Activated naive CD8-positive, alpha-beta T cell treated with anti-CD3 and anti-CD28 coated beads, Interleukin-2, amount 10 ng/mL, durations not matched to agents 7 days and 5 days (primary cell): Measurements from ENCODE around the gene ORC5. TPM values are rescaled to one million over a fixed set of nuclear protein-coding genes. Genes with fewer than 3 reads are reported as not detected.

Experiments
- ATAC-seq: fragments of 150-1000 bp; cut with Tn5 transposase; one replicate; pipeline ENCODE4 v1.10.0; 2021; ENCODE audit warnings: low read depth, moderate library complexity
- POLR2A ChIA-PET: fragments of 350-600 bp; sonication (Branson Sonifier 250); formaldehyde crosslinking; loops from one replicate; lab custom pipeline; 2021; ENCODE audit warnings: antibody characterized with exemption; lab: Charles Lee
- DNase-seq: peaks from one replicate; pipeline ENCODE4 v3.0.0; 2021
- H3K27ac Mint-ChIP-seq: one replicate; pipeline ENCODE4 v1.8.0; 2022; ENCODE audit warnings: mild to moderate bottlenecking, mixed read lengths
- H3K27me3 Mint-ChIP-seq: one replicate; pipeline ENCODE4 v1.8.0; 2022; ENCODE audit warnings: mild to moderate bottlenecking, moderate library complexity, mixed read lengths
- H3K36me3 Mint-ChIP-seq: one replicate; pipeline ENCODE4 v1.8.0; 2021; ENCODE audit warnings: mild to moderate bottlenecking, mixed read lengths
- H3K4me1 Mint-ChIP-seq: one replicate; pipeline ENCODE4 v1.8.0; 2021; ENCODE audit warnings: mixed read lengths
- H3K4me3 Mint-ChIP-seq: one replicate; pipeline ENCODE4 v1.8.0; 2022; ENCODE audit warnings: mild to moderate bottlenecking, moderate library complexity, mixed read lengths
- H3K9me3 Mint-ChIP-seq: one replicate; pipeline ENCODE4 v1.8.0; 2021; ENCODE audit warnings: mixed read lengths
- total RNA-seq, 2 experiments: library from RNA; stranded (reverse); gene quantifications; one replicate each; pipeline ENCODE4 v1.2.3, GENCODE V29; 2021

Gene ORC5
- total RNA-seq, 2 experiments from 2014 or later, result 20.3 to 20.8 TPM

DNA sequence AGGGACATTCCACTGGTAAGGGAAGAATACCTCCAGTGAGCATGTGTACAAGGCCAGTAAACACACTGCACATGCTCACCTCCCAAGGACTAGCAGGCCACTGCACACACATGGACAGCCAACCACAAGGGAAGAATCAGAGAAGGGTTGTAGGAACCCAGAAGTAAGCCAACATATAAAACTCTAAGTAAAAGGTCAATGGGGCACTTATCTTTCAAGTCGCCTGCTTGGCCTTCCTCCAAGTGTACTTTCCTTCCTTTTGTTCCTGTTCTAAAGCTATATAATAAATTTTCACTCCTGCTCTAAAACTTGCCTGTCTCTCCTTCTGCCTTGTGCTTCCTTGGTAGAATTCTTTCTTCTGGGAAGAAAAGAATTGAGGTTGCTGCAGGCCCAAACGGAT, 33.0 kb downstream of the ORC5 start:
- Mint-ChIP-seq H3K27me3 (no peaks in the 10 kb centered on the region), H3K36me3 (peaks cover 32% of the 10 kb centered on the region), H3K9me3 (peaks cover 5% of the 10 kb centered on the region), H3K4me1 (no peaks in the 10 kb centered on the region), H3K4me3 (no peak overlapping the region), H3K27ac (no peak overlapping the region)
- POLR2A ChIA-PET, result no interaction called here
- no peak for DNase-seq
- ATAC-seq, result no peak

DNA sequence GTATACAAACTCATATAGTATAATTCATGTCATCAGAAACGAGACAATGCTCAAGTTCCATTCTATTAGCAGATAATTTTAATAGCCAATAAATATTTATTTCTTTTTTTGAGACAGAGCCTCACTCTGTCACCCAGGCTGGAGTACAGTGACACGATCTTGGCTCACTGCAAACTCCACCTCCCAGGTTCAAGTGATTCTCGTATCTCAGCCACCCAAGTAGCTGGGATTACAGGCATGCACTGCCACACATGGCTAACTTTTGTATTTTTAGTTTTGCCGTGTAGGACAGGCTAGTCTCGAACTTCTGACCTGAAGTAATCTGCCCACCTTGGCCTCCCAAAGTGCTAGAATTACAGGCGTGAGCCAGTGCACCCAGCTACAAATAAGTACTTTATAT, 45.7 kb downstream of the ORC5 start:
- POLR2A ChIA-PET, result no interaction called here
- DNase-seq, result no peak
- Mint-ChIP-seq H3K27me3 (no peaks in the 10 kb centered on the region), H3K36me3 (peaks cover 12% of the 10 kb centered on the region), H3K4me1 (no peaks in the 10 kb centered on the region), H3K4me3 (no peak overlapping the region), H3K27ac (no peak overlapping the region), H3K9me3 (no peaks in the 10 kb centered on the region)
- ATAC-seq, result no peak

DNA sequence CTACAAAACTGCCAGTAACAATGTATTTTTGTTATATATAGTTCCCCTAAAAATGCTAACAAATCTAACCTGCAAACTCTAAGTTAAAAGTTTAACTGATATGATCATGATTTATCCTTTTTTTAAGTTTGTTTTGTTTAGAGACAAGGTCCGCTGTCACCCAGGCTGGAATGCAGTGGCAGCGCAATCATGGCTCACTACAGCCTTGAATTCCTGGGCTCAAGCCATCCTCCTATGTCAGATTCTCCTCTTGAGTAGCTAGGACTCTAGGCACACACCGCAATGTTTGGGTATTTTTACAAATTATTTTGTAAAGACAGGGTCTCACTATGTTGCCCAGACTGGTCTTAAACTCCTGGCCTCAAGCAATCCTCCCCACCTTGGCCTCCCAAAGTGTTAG, 46.6 kb downstream of the ORC5 start:
- no peaks in the 10 kb centered on the region for H3K27me3 Mint-ChIP-seq
- DNase-seq (no peak), ATAC-seq (no peak)
- no peaks in the 10 kb centered on the region for H3K4me1 Mint-ChIP-seq
- no peak overlapping the region for H3K4me3 Mint-ChIP-seq
- POLR2A ChIA-PET, result no interaction called here
- no peaks in the 10 kb centered on the region for H3K9me3 Mint-ChIP-seq
- peaks cover 12% of the 10 kb centered on the region for H3K36me3 Mint-ChIP-seq
- H3K27ac Mint-ChIP-seq, result no peak overlapping the region

DNA sequence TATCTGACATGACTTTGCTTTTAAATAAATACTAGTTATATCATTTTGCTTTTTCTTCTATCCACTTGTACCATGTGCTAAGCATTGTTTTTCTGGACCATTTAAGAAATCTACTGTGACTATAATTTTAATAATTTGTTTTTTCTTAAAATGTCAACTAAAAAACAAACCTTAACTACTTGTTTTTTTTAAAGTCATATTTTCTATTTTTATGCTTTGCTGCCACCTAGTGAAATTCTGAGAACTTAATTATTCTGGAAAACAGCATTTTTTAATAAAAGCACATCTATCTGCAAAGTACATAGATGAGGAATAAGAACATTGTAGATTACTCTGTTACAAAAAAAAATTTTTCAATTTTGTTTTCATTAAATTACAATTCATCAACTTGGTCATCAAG, 47.4 kb downstream of the ORC5 start:
- H3K36me3 Mint-ChIP-seq, result peaks cover 9% of the 10 kb centered on the region
- H3K4me1 Mint-ChIP-seq, result no peaks in the 10 kb centered on the region
- H3K27ac Mint-ChIP-seq, result no peak overlapping the region
- H3K9me3 Mint-ChIP-seq, result no peaks in the 10 kb centered on the region
- ATAC-seq (no peak), DNase-seq (no peak)
- H3K27me3 Mint-ChIP-seq, result no peaks in the 10 kb centered on the region
- POLR2A ChIA-PET, result no interaction called here
- H3K4me3 Mint-ChIP-seq, result no peak overlapping the region

GRCh38 chr7:104156842-104157277, 51.0 kb downstream of the ORC5 start:
- POLR2A ChIA-PET, result no interaction called here
- Mint-ChIP-seq H3K9me3 (no peaks in the 10 kb centered on the region), H3K27ac (no peak overlapping the region), H3K36me3 (peaks cover 8% of the 10 kb centered on the region), H3K27me3 (no peaks in the 10 kb centered on the region), H3K4me1 (no peaks in the 10 kb centered on the region), H3K4me3 (no peak overlapping the region)
- no peak for ATAC-seq
- no peak for DNase-seq

DNA sequence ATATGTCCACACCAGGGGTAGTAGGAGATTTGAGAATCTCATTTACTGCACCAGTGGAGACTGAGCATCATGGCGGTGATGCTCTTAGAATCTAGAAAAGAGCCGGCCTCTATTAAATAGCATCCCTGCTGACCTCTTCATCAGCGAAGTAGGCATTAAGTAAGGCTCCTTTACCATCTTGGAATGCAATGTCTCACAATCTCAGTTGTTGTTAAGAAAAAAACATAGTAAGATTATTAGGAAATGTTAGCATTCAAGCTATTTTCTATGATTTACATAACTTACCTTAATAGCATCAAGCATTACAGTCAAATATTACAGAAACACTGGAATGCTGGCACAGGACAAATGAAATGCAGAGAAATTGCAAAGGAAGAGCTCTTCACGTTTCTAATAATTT, 54.5 kb downstream of the ORC5 start:
- H3K27ac Mint-ChIP-seq, result no peak overlapping the region
- no peaks in the 10 kb centered on the region for H3K4me1 Mint-ChIP-seq
- ATAC-seq, result no peak
- no peaks in the 10 kb centered on the region for H3K9me3 Mint-ChIP-seq
- POLR2A ChIA-PET, result no interaction called here
- no peak for DNase-seq
- no peaks in the 10 kb centered on the region for H3K27me3 Mint-ChIP-seq
- no peak overlapping the region for H3K4me3 Mint-ChIP-seq
- H3K36me3 Mint-ChIP-seq, result peaks cover 3% of the 10 kb centered on the region

DNA sequence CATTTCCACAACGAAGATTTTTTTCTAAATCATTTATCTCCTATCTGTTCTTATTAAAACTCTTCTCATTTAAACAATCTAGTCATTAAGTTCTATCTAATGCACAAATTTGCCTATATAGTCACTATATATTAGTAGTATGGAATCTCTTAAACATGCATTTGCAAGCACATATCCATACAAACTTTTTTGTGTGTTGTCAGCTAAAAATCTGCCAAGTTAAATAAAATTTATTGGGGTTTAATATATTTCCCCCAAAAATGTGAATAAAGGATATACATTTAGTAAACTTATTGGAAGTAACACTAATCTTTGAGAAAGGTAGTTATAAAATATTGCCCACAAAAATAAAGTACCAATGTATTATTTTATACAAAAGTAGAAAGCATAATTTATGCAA, 55.3 kb downstream of the ORC5 start:
- no peak for ATAC-seq
- no peaks in the 10 kb centered on the region for H3K27me3 Mint-ChIP-seq
- H3K4me1 Mint-ChIP-seq, result no peaks in the 10 kb centered on the region
- no peaks in the 10 kb centered on the region for H3K9me3 Mint-ChIP-seq
- no peak overlapping the region for H3K27ac Mint-ChIP-seq
- DNase-seq, result no peak
- H3K4me3 Mint-ChIP-seq, result no peak overlapping the region
- POLR2A ChIA-PET, result no interaction called here
- H3K36me3 Mint-ChIP-seq, result peaks cover 3% of the 10 kb centered on the region

- no peak for ATAC-seq
- no peak overlapping the region for H3K27ac Mint-ChIP-seq
- H3K36me3 Mint-ChIP-seq, result peaks cover 3% of the 10 kb centered on the region
- no peak for DNase-seq
- H3K4me3 Mint-ChIP-seq, result no peak overlapping the region
- no peaks in the 10 kb centered on the region for H3K9me3 Mint-ChIP-seq
- H3K4me1 Mint-ChIP-seq, result no peaks in the 10 kb centered on the region
- POLR2A ChIA-PET, result no interaction called here
- no peaks in the 10 kb centered on the region for H3K27me3 Mint-ChIP-seq
Observed at GRCh38 chr7:104150470-104150869, 57.3 kb downstream of the ORC5 start.

GRCh38 chr7:104149822-104150221, 58.0 kb downstream of the ORC5 start:
- Mint-ChIP-seq H3K4me3 (no peak overlapping the region), H3K9me3 (no peaks in the 10 kb centered on the region), H3K27ac (no peak overlapping the region), H3K4me1 (no peaks in the 10 kb centered on the region), H3K36me3 (peaks cover 3% of the 10 kb centered on the region), H3K27me3 (no peaks in the 10 kb centered on the region)
- no peak for DNase-seq
- POLR2A ChIA-PET, result no interaction called here
- no peak for ATAC-seq

- Mint-ChIP-seq H3K27me3 (no peaks in the 10 kb centered on the region), H3K9me3 (no peaks in the 10 kb centered on the region), H3K4me1 (no peaks in the 10 kb centered on the region), H3K4me3 (no peak overlapping the region), H3K36me3 (peaks cover 8% of the 10 kb centered on the region), H3K27ac (no peak overlapping the region)
- ATAC-seq, result no peak
- POLR2A ChIA-PET, result no interaction called here
- DNase-seq, result no peak
Observed at GRCh38 chr7:104142147-104142546, 65.7 kb downstream of the ORC5 start.

DNA sequence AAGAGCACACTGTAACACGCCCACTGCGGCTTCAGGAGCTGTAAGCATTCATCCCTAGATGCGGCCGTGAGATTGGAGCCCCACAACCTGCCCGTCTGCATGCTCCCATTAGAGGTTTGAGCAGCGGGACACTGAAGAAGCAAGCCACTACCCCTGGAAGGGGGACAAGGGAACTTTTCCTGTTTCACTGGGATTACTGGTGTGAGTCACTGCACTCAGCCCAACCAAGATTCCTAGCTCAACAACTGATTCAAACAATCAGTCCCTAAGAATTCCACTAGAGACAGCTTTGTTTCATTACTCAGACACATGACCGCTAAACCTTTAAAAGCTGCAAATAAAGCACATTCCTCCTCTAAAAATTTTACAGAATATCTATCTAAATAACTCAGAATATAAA, 69.8 kb downstream of the ORC5 start:
- Mint-ChIP-seq H3K27ac (no peak overlapping the region), H3K9me3 (no peaks in the 10 kb centered on the region), H3K36me3 (peaks cover 13% of the 10 kb centered on the region), H3K4me1 (no peaks in the 10 kb centered on the region), H3K4me3 (no peak overlapping the region), H3K27me3 (no peaks in the 10 kb centered on the region)
- DNase-seq, result no peak
- ATAC-seq, result no peak
- POLR2A ChIA-PET, result no interaction called here

GRCh38 chr7:104137511-104137910, 70.3 kb downstream of the ORC5 start:
- ATAC-seq, result no peak
- H3K27me3 Mint-ChIP-seq, result no peaks in the 10 kb centered on the region
- no peaks in the 10 kb centered on the region for H3K4me1 Mint-ChIP-seq
- peaks cover 11% of the 10 kb centered on the region for H3K36me3 Mint-ChIP-seq
- DNase-seq, result no peak
- no peak overlapping the region for H3K4me3 Mint-ChIP-seq
- no peaks in the 10 kb centered on the region for H3K9me3 Mint-ChIP-seq
- no peak overlapping the region for H3K27ac Mint-ChIP-seq
- POLR2A ChIA-PET, result no interaction called here

- no peak overlapping the region for H3K4me3 Mint-ChIP-seq
- ATAC-seq, result no peak
- no peak for DNase-seq
- no peaks in the 10 kb centered on the region for H3K4me1 Mint-ChIP-seq
- H3K27me3 Mint-ChIP-seq, result no peaks in the 10 kb centered on the region
- no peak overlapping the region for H3K27ac Mint-ChIP-seq
- no peaks in the 10 kb centered on the region for H3K9me3 Mint-ChIP-seq
- H3K36me3 Mint-ChIP-seq, result peaks cover 10% of the 10 kb centered on the region
- POLR2A ChIA-PET, result no interaction called here
Observed at GRCh38 chr7:104136981-104137380, 70.8 kb downstream of the ORC5 start.

- POLR2A ChIA-PET, result no interaction called here
Observed at GRCh38 chr7:104136561-104136960, 71.3 kb downstream of the ORC5 start.

More at GRCh38 chr7:104136561-104136960, 71.3 kb downstream of the ORC5 start:
- H3K4me3 Mint-ChIP-seq, result no peak overlapping the region
- no peaks in the 10 kb centered on the region for H3K9me3 Mint-ChIP-seq
- H3K27me3 Mint-ChIP-seq, result no peaks in the 10 kb centered on the region
- H3K4me1 Mint-ChIP-seq, result no peaks in the 10 kb centered on the region
- no peak for DNase-seq
- no peak for ATAC-seq
- peaks cover 10% of the 10 kb centered on the region for H3K36me3 Mint-ChIP-seq
- no peak overlapping the region for H3K27ac Mint-ChIP-seq
